WTC11 (cell line): Measurements from ENCODE around the gene IGFBP1.

Experiments
- ETV6 ChIP-seq: sonication (generic); formaldehyde crosslinking; IDR thresholded peaks from 2 replicates; pipeline ENCODE4 v1.8.1; 2022; ENCODE audit warnings: mild to moderate bottlenecking, missing genetic modification reagents
- HMGA2 ChIP-seq: fragments of 250-450 bp; sonication (Bioruptor Pico); IDR thresholded peaks from 2 replicates; pipeline ENCODE4 v1.4.0; 2021; ENCODE audit warnings: mild to moderate bottlenecking, moderate library complexity
- TF ChIP-seq, protein P1 (sequence below): fragments of 200-600 bp; IDR thresholded peaks from 2 replicates; pipeline ENCODE4 v1.8.0; 2022; ENCODE audit warnings: antibody characterized with exemption
- TF ChIP-seq, protein P2 (sequence below): sonication (generic); formaldehyde crosslinking; IDR thresholded peaks from 2 replicates; pipeline ENCODE4 v1.8.1; 2023; ENCODE audit warnings: mild to moderate bottlenecking, moderate library complexity, missing genetic modification reagents

DNA sequence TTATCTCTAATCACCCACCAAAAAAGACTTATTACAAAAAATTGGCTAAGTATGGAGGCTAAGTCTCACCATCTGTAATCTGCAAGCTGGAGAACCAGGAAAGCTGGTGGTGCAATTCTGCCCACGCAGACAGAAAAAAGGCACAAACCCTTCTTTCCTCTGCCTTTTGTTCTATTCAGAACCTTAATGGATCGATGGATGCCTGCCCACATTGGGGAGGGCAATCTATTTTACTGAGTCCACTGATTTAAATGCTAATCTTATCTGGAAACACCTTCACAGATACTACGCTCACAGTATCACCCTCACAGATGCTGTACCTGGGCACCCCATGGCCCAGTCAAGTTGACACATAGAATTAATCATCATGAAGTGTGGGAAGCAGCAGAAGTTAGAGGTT is 22.6 kb downstream of the IGFBP1 start:
- TF ChIP-seq, protein P1, sequence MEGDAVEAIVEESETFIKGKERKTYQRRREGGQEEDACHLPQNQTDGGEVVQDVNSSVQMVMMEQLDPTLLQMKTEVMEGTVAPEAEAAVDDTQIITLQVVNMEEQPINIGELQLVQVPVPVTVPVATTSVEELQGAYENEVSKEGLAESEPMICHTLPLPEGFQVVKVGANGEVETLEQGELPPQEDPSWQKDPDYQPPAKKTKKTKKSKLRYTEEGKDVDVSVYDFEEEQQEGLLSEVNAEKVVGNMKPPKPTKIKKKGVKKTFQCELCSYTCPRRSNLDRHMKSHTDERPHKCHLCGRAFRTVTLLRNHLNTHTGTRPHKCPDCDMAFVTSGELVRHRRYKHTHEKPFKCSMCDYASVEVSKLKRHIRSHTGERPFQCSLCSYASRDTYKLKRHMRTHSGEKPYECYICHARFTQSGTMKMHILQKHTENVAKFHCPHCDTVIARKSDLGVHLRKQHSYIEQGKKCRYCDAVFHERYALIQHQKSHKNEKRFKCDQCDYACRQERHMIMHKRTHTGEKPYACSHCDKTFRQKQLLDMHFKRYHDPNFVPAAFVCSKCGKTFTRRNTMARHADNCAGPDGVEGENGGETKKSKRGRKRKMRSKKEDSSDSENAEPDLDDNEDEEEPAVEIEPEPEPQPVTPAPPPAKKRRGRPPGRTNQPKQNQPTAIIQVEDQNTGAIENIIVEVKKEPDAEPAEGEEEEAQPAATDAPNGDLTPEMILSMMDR, result no peak
- TF ChIP-seq ETV6 (CRISPR knock-in tag) (no peak), HMGA2 (CRISPR knock-in tag) (no peak)
- TF ChIP-seq, protein P2, sequence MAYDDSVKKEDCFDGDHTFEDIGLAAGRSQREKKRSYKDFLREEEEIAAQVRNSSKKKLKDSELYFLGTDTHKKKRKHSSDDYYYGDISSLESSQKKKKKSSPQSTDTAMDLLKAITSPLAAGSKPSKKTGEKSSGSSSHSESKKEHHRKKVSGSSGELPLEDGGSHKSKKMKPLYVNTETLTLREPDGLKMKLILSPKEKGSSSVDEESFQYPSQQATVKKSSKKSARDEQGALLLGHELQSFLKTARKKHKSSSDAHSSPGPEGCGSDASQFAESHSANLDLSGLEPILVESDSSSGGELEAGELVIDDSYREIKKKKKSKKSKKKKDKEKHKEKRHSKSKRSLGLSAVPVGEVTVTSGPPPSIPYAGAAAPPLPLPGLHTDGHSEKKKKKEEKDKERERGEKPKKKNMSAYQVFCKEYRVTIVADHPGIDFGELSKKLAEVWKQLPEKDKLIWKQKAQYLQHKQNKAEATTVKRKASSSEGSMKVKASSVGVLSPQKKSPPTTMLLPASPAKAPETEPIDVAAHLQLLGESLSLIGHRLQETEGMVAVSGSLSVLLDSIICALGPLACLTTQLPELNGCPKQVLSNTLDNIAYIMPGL (CRISPR knock-in tag), result no peak
